Ovary (tissue), 9 donors: Measurements from ENCODE around the gene PAPSS1. TPM values are rescaled to one million over a fixed set of nuclear protein-coding genes. Genes with fewer than 3 reads are reported as not detected.
"Not testable (repeated sequence)": the region's sequence is repeated elsewhere in the genome, so short reads cannot be mapped to it uniquely, and the experiment has no call there.

ENCODE experiments used
- DNase-seq, 5 donors: peaks; one replicate each; pipeline ENCODE4 v3.0.0-alpha.2; 2019 to 2020
- H3K27ac ChIP-seq, 2 donors: fragments of 200-600 bp; one replicate each; pipeline versions ENCODE4 v1.5.1 to v1.8.0; 2019 to 2022
- H3K27me3 ChIP-seq: fragments of 200-600 bp; one replicate; pipeline ENCODE4 v1.8.0; 2022
- H3K36me3 ChIP-seq: fragments of 200-600 bp; sonication (generic); one replicate; pipeline ENCODE4 v1.5.1; 2019
- H3K4me1 ChIP-seq: one replicate; pipeline ENCODE4 v1.8.1; 2013; ENCODE audit warnings: mild to moderate bottlenecking, moderate library complexity; ENCODE audit not compliant: insufficient read depth
- H3K4me3 ChIP-seq: fragments of 200-600 bp; sonication (generic); one replicate; pipeline ENCODE4 v1.5.1; 2017
- H3K9me3 ChIP-seq, 2 donors: fragments of 200-600 bp in 1 of 2; sonication (generic) in 1 of 2; one replicate each; pipeline versions ENCODE4 v1.5.1 to v1.8.1; 2013 to 2019; ENCODE audit warnings: mild to moderate bottlenecking in 1 of 2, moderate library complexity in 1 of 2
- CTCF ChIP-seq, 3 donors: fragments of 450-650 bp in 2 of 3; fragments of 200-600 bp in 1 of 3; IDR thresholded peaks; one replicate each; pipeline versions ENCODE4 v1.5.1 to v1.8.0; 2016 to 2022; ENCODE audit warnings: antibody characterized with exemption in 3 of 3, mild to moderate bottlenecking in 1 of 3
- EP300 ChIP-seq: sonication (generic); formaldehyde crosslinking; IDR thresholded peaks from one replicate; pipeline ENCODE4 v1.6.1; 2017; ENCODE audit warnings: antibody characterized with exemption
- POLR2A ChIP-seq: fragments of 450-650 bp; IDR thresholded peaks from one replicate; pipeline ENCODE4 v1.6.1; 2017; ENCODE audit warnings: antibody characterized with exemption, mild to moderate bottlenecking, moderate library complexity
- whole genome bisulfite sequencing, 3 donors: extraction: QIAGEN DNeasy Blood & Tissue Kit in 1 of 3; methylation state at CpG; one replicate each; pipeline versions ENCODE4 v1.1.5 to v1.1.7; 2013 to 2017; 5-methylcytosine and 5-hydroxymethylcytosine counted together
- intact Hi-C, 4 donors: fragments of 100-400 bp; cut with DNase I; formaldehyde crosslinking; loops; one replicate each; pipeline versions ENCODE4 v1.11.0 to v1.15.1; 2022 to 2023
- polyA plus RNA-seq, 2 donors: library from polyadenylated mRNA; stranded (reverse); fragments of 200-250 nt in 1 of 2; fragments of 350-450 nt in 1 of 2; fragmentation: Illumina TruSeq in 1 of 2; extraction: RNeasy Lipid Tissue Mini Kit (QIAGEN cat#74804) in 1 of 2; gene quantifications; one replicate each; pipeline ENCODE4 v1.2.3, GENCODE V29; 2013 to 2014
- total RNA-seq, 7 donors: library from RNA; depleted of rRNA in 2 of 7; stranded (reverse); fragments of >200 nt in 2 of 7; fragmentation: NEBNext Ultra II Directional in 3 of 7; extraction: Animal tissue kit (Norgen Biotek cat#: 25700) in 3 of 7; gene quantifications; one replicate each; pipeline versions ENCODE4 v1.1.0 to v1.2.4, GENCODE V29; 2016 to 2023
- donor health status: DM: no; HTN: no; CAD: no; lungs with moderate emphysema.
- donor health status: DM: no; HTN: no; CAD: no.
- donor health status: Bipolar disorder and iron deficiency.
- donor health status: DM: yes; HTN: yes; CAD: no.
- donor health status: DM: no; HTN: no; CAD: no.
- donor health status: DM: yes; HTN: yes; CAD: no.

The PAPSS1 gene
- total and polyA plus RNA-seq, 9 donors: 19.8 to 50.3 (median 28.0) TPM

DNA sequence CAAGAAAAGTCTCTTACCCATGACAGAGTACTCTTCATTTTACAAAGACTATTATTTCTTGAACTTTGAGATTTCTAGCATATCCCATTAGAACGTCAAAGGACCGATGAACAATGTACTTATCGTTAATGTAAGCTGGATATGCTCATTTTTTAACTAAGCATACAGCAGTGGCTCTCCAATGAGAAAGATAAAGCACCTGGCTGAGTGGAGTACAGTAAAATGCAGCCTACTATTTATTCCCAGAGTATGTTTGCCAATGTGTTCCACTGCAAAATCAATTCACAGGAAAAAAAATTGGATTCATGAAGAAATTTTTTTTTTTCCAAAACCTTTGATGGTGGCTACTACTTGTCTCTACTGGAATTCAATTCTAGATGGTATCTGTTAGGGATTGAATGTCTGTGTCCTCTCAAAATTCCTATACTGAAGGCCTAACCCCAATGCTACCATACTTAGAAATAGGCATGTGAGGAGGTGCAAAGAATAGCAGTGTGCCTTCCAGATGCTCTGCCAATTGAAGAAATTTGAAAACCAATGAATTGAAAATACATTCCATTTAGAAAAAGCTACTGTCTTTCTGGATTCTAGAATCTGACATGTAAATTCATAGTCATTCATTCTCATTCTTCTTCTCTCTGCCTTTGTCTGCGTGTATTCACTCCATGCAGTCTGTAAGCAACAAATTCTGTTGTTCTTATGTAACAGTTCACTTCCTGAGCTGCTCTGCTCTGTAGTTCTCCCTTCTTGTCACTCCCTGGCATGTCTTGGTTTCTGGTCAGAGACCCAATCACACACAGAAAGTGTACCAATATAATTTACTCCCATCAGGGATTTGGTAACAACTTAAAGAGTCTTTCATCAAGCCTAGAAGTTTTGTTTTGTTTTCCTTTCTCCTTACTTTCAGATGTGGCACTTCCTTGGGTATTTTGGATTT is 61.4 kb downstream of the PAPSS1 start:
- Histone ChIP-seq H3K4me1 (no peaks in the 10 kb centered on the region), H3K4me3 (no peak overlapping the region), H3K27me3 (no peaks in the 10 kb centered on the region), H3K9me3 (no peaks in the 10 kb centered on the region), H3K27ac (no peak overlapping the region), H3K36me3 (no peaks in the 10 kb centered on the region)
- TF ChIP-seq POLR2A (no peak), CTCF (IDR thresholded peaks at IDR 0.05) (no peak), EP300 (no peak)
- intact Hi-C loops: no loop called here
- no peak for DNase-seq
- WGBS, 3 donors: 94 to 97% (median 96%) methylated on average over 4 of the region's 4 CpGs

DNA sequence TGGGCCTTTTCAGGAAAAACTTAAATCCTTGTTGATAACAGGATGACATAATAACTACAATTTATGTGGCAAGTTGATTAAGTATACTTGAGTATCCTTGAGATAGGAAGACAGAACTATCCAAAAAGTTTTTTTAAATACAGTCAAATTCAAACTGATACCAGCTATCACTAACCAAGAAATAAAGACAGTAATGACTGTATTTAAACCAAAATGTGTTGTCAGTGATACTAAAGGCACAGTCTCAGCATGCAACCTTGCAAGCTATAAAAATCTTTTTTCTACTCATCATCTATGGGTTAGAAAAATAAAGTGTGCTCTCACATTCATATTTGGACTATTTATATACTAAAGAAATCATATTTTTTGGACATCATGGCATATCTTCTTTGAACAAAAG is 64.7 kb downstream of the PAPSS1 start:
- Histone ChIP-seq H3K36me3 (no peaks in the 10 kb centered on the region), H3K9me3 (no peaks in the 10 kb centered on the region), H3K27ac (no peak overlapping the region), H3K4me1 (no peaks in the 10 kb centered on the region), H3K27me3 (no peaks in the 10 kb centered on the region), H3K4me3 (no peak overlapping the region)
- no peak for DNase-seq
- TF ChIP-seq POLR2A (no peak), EP300 (no peak), CTCF (IDR thresholded peaks at IDR 0.05) (no peak)
- intact Hi-C loops: no loop called here

- H3K36me3 ChIP-seq: no peaks in the 10 kb centered on the region
These were observed 65.3 kb downstream of the PAPSS1 start for GRCh38 chr4:107654694-107655093.

GRCh38 chr4:107651408-107651807 is 68.6 kb downstream of the PAPSS1 start:
- DNase-seq, H3K27ac ChIP-seq, H3K4me3 ChIP-seq, H3K9me3 ChIP-seq, H3K27me3 ChIP-seq, H3K4me1 ChIP-seq, intact Hi-C loops, H3K36me3 ChIP-seq: not testable (repeated sequence)
- WGBS, 3 donors: 90 to 99% (median 98%) methylated on average over 3 of the region's 3 CpGs

More at GRCh38 chr4:107654694-107655093, 65.3 kb downstream of the PAPSS1 start:
- H3K27ac ChIP-seq: no peak overlapping the region
- H3K27me3 ChIP-seq: no peaks in the 10 kb centered on the region
- H3K9me3 ChIP-seq: no peaks in the 10 kb centered on the region
- intact Hi-C loops: no loop called here
- DNase-seq: no peak
- WGBS, 3 donors: 80 to 87% (median 85%) methylated on average over 10 of the region's 10 CpGs
- H3K4me3 ChIP-seq: no peak overlapping the region
- no peak for TF ChIP-seq CTCF (IDR thresholded peaks at IDR 0.05)
- TF ChIP-seq POLR2A: no peak
- TF ChIP-seq EP300: no peak
- H3K4me1 ChIP-seq: no peaks in the 10 kb centered on the region

GRCh38 chr4:107650251-107650650 is 69.8 kb downstream of the PAPSS1 start:
- DNase-seq: no peak
- intact Hi-C loops: no loop called here
- Histone ChIP-seq H3K4me3 (no peak overlapping the region), H3K27ac (no peak overlapping the region), H3K9me3 (no peaks in the 10 kb centered on the region), H3K4me1 (no peaks in the 10 kb centered on the region), H3K27me3 (no peaks in the 10 kb centered on the region), H3K36me3 (no peaks in the 10 kb centered on the region)
- TF ChIP-seq POLR2A (no peak), EP300 (no peak)
